ENCODE measurements around the gene TMEM212. TPM values are rescaled to one million over a fixed set of nuclear protein-coding genes. Genes with fewer than 3 reads are reported as not detected.
"Not testable (repeated sequence)": the region's sequence is repeated elsewhere in the genome, so short reads cannot be mapped to it uniquely, and the experiment has no call there.

TMEM212 gene
- total RNA-seq, 5 donors from 2014 or later (not counting 1 experiment from before 2014, with no cell fraction given) = not detected

- ChIA-PET POLR2A (no interaction called here), CTCF (no interaction called here)
- Histone ChIP-seq H3K36me3 (ENCODE audit: control insufficient read depth in 2 of 2, extremely low read depth in 1 of 2, insufficient read depth in 1 of 2, low read length in 1 of 2) (no peaks in the 10 kb centered on the region), H3K4me1 (ENCODE audit: control insufficient read depth in 1 of 2, extremely low read depth in 1 of 2, insufficient read depth in 2 of 2, low read length in 2 of 2) (no peaks in the 10 kb centered on the region), H3K27me3 (replicated peaks in 1 of 2; ENCODE audit: control insufficient read depth in 2 of 2, extremely low read depth in 1 of 2, insufficient read depth in 2 of 2, low read length in 1 of 2) (no peaks in the 10 kb centered on the region), H3K27ac (ENCODE audit: low read length) (no peak overlapping the region), H3K4me3 (ENCODE audit: control insufficient read depth in 1 of 2, extremely low read depth in 1 of 2, low read length in 1 of 2) (no peak overlapping the region), H3K9me3 (no peaks in the 10 kb centered on the region)
- peaks cover 11 to 16% of the 10 kb centered on the region in 2 donors for H3K27me3 Mint-ChIP-seq
- DNase-seq (no peak), ATAC-seq (replicated peaks in 1 of 4) (no peak)
- no peaks in the 10 kb centered on the region for H3K36me3 Mint-ChIP-seq
- H3K4me3 Mint-ChIP-seq = no peak overlapping the region
- H3K4me1 Mint-ChIP-seq = peaks cover 5 to 6% (median 6%) of the 10 kb centered on the region in 3 donors
- no peak overlapping the region for H3K27ac Mint-ChIP-seq
- peaks cover 0 to 10% (median 0%) of the 10 kb centered on the region in 3 donors for H3K9me3 Mint-ChIP-seq
- 80% methylated on average over 1 of the region's 6 CpGs for WGBS (ENCODE audit: insufficient coverage)
Measured at GRCh38 chr3:171850320-171850959, 7.3 kb downstream of the TMEM212 start.

GRCh38 chr3:171850960-171851659 is 8.0 kb downstream of the TMEM212 start:
- no peak overlapping the region for H3K27ac Mint-ChIP-seq
- peaks cover 11 to 16% of the 10 kb centered on the region in 2 donors for H3K27me3 Mint-ChIP-seq
- DNase-seq = no peak
- no peaks in the 10 kb centered on the region for H3K27me3 ChIP-seq (replicated peaks in 1 of 2; ENCODE audit: control insufficient read depth in 2 of 2, extremely low read depth in 1 of 2, insufficient read depth in 2 of 2, low read length in 1 of 2)
- POLR2A ChIA-PET = no interaction called here
- peaks cover 0 to 10% (median 0%) of the 10 kb centered on the region in 3 donors for H3K9me3 Mint-ChIP-seq
- no peaks in the 10 kb centered on the region for H3K9me3 ChIP-seq
- H3K36me3 Mint-ChIP-seq = no peaks in the 10 kb centered on the region
- CTCF ChIA-PET = interaction anchor here in 1 of 2 donors (0.5 kb wide), 1 partner anchor 608 kb away, joined by 5 read pairs; no protein-coding TSS in a partner anchor
- no peaks in the 10 kb centered on the region for H3K36me3 ChIP-seq (ENCODE audit: control insufficient read depth in 2 of 2, extremely low read depth in 1 of 2, insufficient read depth in 1 of 2, low read length in 1 of 2)
- no peaks in the 10 kb centered on the region for H3K4me1 ChIP-seq (ENCODE audit: control insufficient read depth in 1 of 2, extremely low read depth in 1 of 2, insufficient read depth in 2 of 2, low read length in 2 of 2)
- no peak for ATAC-seq (replicated peaks in 1 of 4)
- no peak overlapping the region for H3K4me3 Mint-ChIP-seq
- WGBS (ENCODE audit: insufficient coverage) = 85% methylated on average over 2 of the region's 6 CpGs
- H3K27ac ChIP-seq (ENCODE audit: low read length) = no peak overlapping the region
- peaks cover 5 to 6% (median 6%) of the 10 kb centered on the region in 3 donors for H3K4me1 Mint-ChIP-seq
- H3K4me3 ChIP-seq (ENCODE audit: control insufficient read depth in 1 of 2, extremely low read depth in 1 of 2, low read length in 1 of 2) = no peak overlapping the region

- Histone ChIP-seq H3K36me3 (ENCODE audit: control insufficient read depth in 2 of 2, extremely low read depth in 1 of 2, insufficient read depth in 1 of 2, low read length in 1 of 2) (no peaks in the 10 kb centered on the region), H3K27ac (ENCODE audit: low read length) (no peak overlapping the region), H3K9me3 (no peaks in the 10 kb centered on the region), H3K4me1 (ENCODE audit: control insufficient read depth in 1 of 2, extremely low read depth in 1 of 2, insufficient read depth in 2 of 2, low read length in 2 of 2) (no peaks in the 10 kb centered on the region), H3K4me3 (ENCODE audit: control insufficient read depth in 1 of 2, extremely low read depth in 1 of 2, low read length in 1 of 2) (no peak overlapping the region), H3K27me3 (replicated peaks in 1 of 2; ENCODE audit: control insufficient read depth in 2 of 2, extremely low read depth in 1 of 2, insufficient read depth in 2 of 2, low read length in 1 of 2) (no peaks in the 10 kb centered on the region)
- peaks cover 11 to 16% of the 10 kb centered on the region in 2 donors for H3K27me3 Mint-ChIP-seq
- DNase-seq (no peak), ATAC-seq (replicated peaks in 1 of 4) (no peak)
- 0% methylated on average over 1 of the region's 5 CpGs for WGBS (ENCODE audit: insufficient coverage)
- CTCF ChIA-PET = interaction anchor here in 1 of 2 donors (0.5 kb wide), 1 partner anchor 608 kb away, joined by 5 read pairs; no protein-coding TSS in a partner anchor
- H3K36me3 Mint-ChIP-seq = no peaks in the 10 kb centered on the region
- POLR2A ChIA-PET = no interaction called here
- H3K4me1 Mint-ChIP-seq = peaks cover 3 to 4% (median 3%) of the 10 kb centered on the region in 3 donors
- H3K4me3 Mint-ChIP-seq = no peak overlapping the region
- H3K27ac Mint-ChIP-seq = no peak overlapping the region
- H3K9me3 Mint-ChIP-seq = peaks cover 0 to 10% (median 0%) of the 10 kb centered on the region in 3 donors
Measured at GRCh38 chr3:171851660-171852058, 8.5 kb downstream of the TMEM212 start.

- Histone ChIP-seq H3K36me3 (ENCODE audit: control insufficient read depth in 2 of 2, extremely low read depth in 1 of 2, insufficient read depth in 1 of 2, low read length in 1 of 2) (no peaks in the 10 kb centered on the region), H3K4me1 (ENCODE audit: control insufficient read depth in 1 of 2, extremely low read depth in 1 of 2, insufficient read depth in 2 of 2, low read length in 2 of 2) (no peaks in the 10 kb centered on the region), H3K4me3 (ENCODE audit: control insufficient read depth in 1 of 2, extremely low read depth in 1 of 2, low read length in 1 of 2) (no peak overlapping the region), H3K27me3 (replicated peaks in 1 of 2; ENCODE audit: control insufficient read depth in 2 of 2, extremely low read depth in 1 of 2, insufficient read depth in 2 of 2, low read length in 1 of 2) (no peaks in the 10 kb centered on the region), H3K9me3 (no peaks in the 10 kb centered on the region), H3K27ac (ENCODE audit: low read length) (no peak overlapping the region)
- POLR2A ChIA-PET = interaction anchor here in 1 of 2 donors (0.5 kb wide), 1 partner anchor 67 kb away, joined by 4 read pairs; no protein-coding TSS in a partner anchor
- Mint-ChIP-seq H3K27me3 (peaks cover 12 to 17% of the 10 kb centered on the region in 2 donors), H3K4me1 (no peaks in the 10 kb centered on the region), H3K9me3 (peaks cover 0 to 20% (median 3%) of the 10 kb centered on the region in 3 donors), H3K27ac (no peak overlapping the region), H3K36me3 (no peaks in the 10 kb centered on the region), H3K4me3 (no peak overlapping the region)
- no peak for DNase-seq
- ATAC-seq (replicated peaks in 1 of 4) = no peak
- CTCF ChIA-PET = no interaction called here
- WGBS (ENCODE audit: insufficient coverage) = 80% methylated on average over 1 of the region's 2 CpGs
Measured at GRCh38 chr3:171854649-171855305, 11.6 kb downstream of the TMEM212 start.

- H3K36me3 Mint-ChIP-seq; H3K9me3 ChIP-seq; H3K36me3 ChIP-seq (ENCODE audit: control insufficient read depth in 2 of 2, extremely low read depth in 1 of 2, insufficient read depth in 1 of 2, low read length in 1 of 2); ATAC-seq (replicated peaks in 1 of 4); H3K4me1 ChIP-seq (ENCODE audit: control insufficient read depth in 1 of 2, extremely low read depth in 1 of 2, insufficient read depth in 2 of 2, low read length in 2 of 2); DNase-seq; H3K27ac Mint-ChIP-seq; POLR2A ChIA-PET; H3K4me1 Mint-ChIP-seq; H3K4me3 Mint-ChIP-seq; H3K27ac ChIP-seq (ENCODE audit: low read length); H3K27me3 ChIP-seq (replicated peaks in 1 of 2; ENCODE audit: control insufficient read depth in 2 of 2, extremely low read depth in 1 of 2, insufficient read depth in 2 of 2, low read length in 1 of 2); H3K4me3 ChIP-seq (ENCODE audit: control insufficient read depth in 1 of 2, extremely low read depth in 1 of 2, low read length in 1 of 2): not testable (repeated sequence)
- no CpG with 5 or more reads among the region's 4 CpGs for WGBS (ENCODE audit: insufficient coverage)
- Mint-ChIP-seq H3K9me3 (peaks cover 0 to 20% (median 3%) of the 10 kb centered on the region in 3 donors), H3K27me3 (peaks cover 3 to 12% of the 10 kb centered on the region in 2 donors)
- CTCF ChIA-PET = interaction anchor here in 1 of 2 donors (0.6 kb wide), 1 partner anchor 26 kb away, joined by 3 read pairs; no protein-coding TSS in a partner anchor
Measured at GRCh38 chr3:171858770-171859169, 15.6 kb downstream of the TMEM212 start.

- Mint-ChIP-seq H3K9me3 (peaks cover 0 to 10% (median 3%) of the 10 kb centered on the region in 3 donors), H3K4me1 (no peaks in the 10 kb centered on the region), H3K4me3 (no peak overlapping the region), H3K27ac (no peak overlapping the region), H3K36me3 (no peaks in the 10 kb centered on the region), H3K27me3 (peaks cover 3 to 11% of the 10 kb centered on the region in 2 donors)
- H3K4me1 ChIP-seq (ENCODE audit: control insufficient read depth in 1 of 2, extremely low read depth in 1 of 2, insufficient read depth in 2 of 2, low read length in 2 of 2) = no peaks in the 10 kb centered on the region
- POLR2A ChIA-PET = no interaction called here
- no peaks in the 10 kb centered on the region for H3K9me3 ChIP-seq
- ATAC-seq (replicated peaks in 1 of 4) (no peak), DNase-seq (no peak)
- 78% methylated on average over 1 of the region's 6 CpGs for WGBS (ENCODE audit: insufficient coverage)
- H3K27me3 ChIP-seq (replicated peaks in 1 of 2; ENCODE audit: control insufficient read depth in 2 of 2, extremely low read depth in 1 of 2, insufficient read depth in 2 of 2, low read length in 1 of 2) = no peaks in the 10 kb centered on the region
- H3K27ac ChIP-seq (ENCODE audit: low read length) = no peak overlapping the region
- no peaks in the 10 kb centered on the region for H3K36me3 ChIP-seq (ENCODE audit: control insufficient read depth in 2 of 2, extremely low read depth in 1 of 2, insufficient read depth in 1 of 2, low read length in 1 of 2)
- no peak overlapping the region for H3K4me3 ChIP-seq (ENCODE audit: control insufficient read depth in 1 of 2, extremely low read depth in 1 of 2, low read length in 1 of 2)
- CTCF ChIA-PET = no interaction called here
Measured at GRCh38 chr3:171860830-171861535, 17.8 kb downstream of the TMEM212 start.

Measured in T-cell (primary cell).